Suprapubic skin (tissue), 4 donors: ENCODE measurements around the gene COL5A2. TPM values are rescaled to one million over a fixed set of nuclear protein-coding genes. Genes with fewer than 3 reads are reported as not detected.

Experiments
- DNase-seq, 2 donors: peaks; one replicate each; pipeline ENCODE4 v3.0.0-alpha.2; 2019; ENCODE audit warnings: low spot score in 2 of 2
- H3K27ac ChIP-seq: fragments of 200-600 bp; sonication (generic); one replicate; pipeline ENCODE4 v1.5.1; 2019
- H3K27me3 ChIP-seq: fragments of 200-600 bp; sonication (generic); one replicate; pipeline ENCODE4 v1.5.1; 2019
- H3K36me3 ChIP-seq: fragments of 200-600 bp; sonication (generic); one replicate; pipeline ENCODE4 v1.5.1; 2019
- H3K4me1 ChIP-seq: fragments of 200-600 bp; sonication (generic); one replicate; pipeline ENCODE4 v1.5.1; 2019
- H3K4me3 ChIP-seq: fragments of 200-600 bp; sonication (generic); one replicate; pipeline ENCODE4 v1.5.1; 2019; ENCODE audit warnings: mild to moderate bottlenecking
- H3K9me3 ChIP-seq: fragments of 200-600 bp; sonication (generic); one replicate; pipeline ENCODE4 v1.5.1; 2019
- EP300 ChIP-seq: sonication (generic); formaldehyde crosslinking; IDR thresholded peaks from one replicate; pipeline ENCODE4 v1.6.1; 2017; ENCODE audit warnings: antibody characterized with exemption
- POLR2A ChIP-seq, 2 donors: fragments of 450-650 bp; IDR thresholded peaks; one replicate each; pipeline ENCODE4 v1.6.1; 2017; ENCODE audit warnings: antibody characterized with exemption in 2 of 2, mild to moderate bottlenecking in 2 of 2, moderate library complexity in 2 of 2
- POLR2AphosphoS5 ChIP-seq, 3 donors: sonication (generic); formaldehyde crosslinking; IDR thresholded peaks; one replicate each; pipeline ENCODE4 v1.6.1; 2017; ENCODE audit warnings: antibody characterized with exemption in 3 of 3
- WGBS: methylation state at CpG from one replicate; pipeline ENCODE4 v1.1.5; 2018; 5-methylcytosine and 5-hydroxymethylcytosine counted together
- total RNA-seq, 4 donors: library from RNA; depleted of rRNA; stranded (reverse); fragments of >200 nt; gene quantifications; one replicate each; pipeline ENCODE4 v1.1.0, GENCODE V29; 2016
- TF ChIP-seq, protein P1 (sequence below), 2 donors: fragments of 200-600 bp in 1 of 2; fragments of 450-650 bp in 1 of 2; sonication (generic) in 1 of 2; IDR thresholded peaks; one replicate each; pipeline ENCODE4 v1.5.1; 2016 to 2019; ENCODE audit warnings: antibody characterized with exemption in 2 of 2, mild to moderate bottlenecking in 1 of 2, moderate library complexity in 1 of 2

COL5A2 gene
- total RNA-seq, 4 donors from 2014 or later, result 14.1 to 17.6 (median 16.3) TPM

DNA sequence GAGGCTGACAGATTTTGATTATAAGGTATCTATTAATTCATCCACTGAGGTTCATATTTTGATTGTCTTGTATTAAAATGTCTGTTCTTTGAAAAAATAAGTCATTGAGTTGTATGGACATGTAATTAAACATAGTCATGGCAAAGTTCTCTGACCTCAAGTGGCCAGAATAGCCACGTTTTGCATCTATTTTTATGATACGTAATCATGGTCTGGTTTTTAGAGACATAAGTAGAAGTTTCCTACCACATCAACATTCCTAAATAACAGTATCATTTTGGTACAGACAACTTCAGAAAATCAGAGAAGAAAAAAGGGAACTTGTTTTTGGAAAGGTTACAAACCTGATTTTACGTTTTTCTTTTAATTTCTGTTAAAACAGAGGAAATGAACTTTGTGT is 47.6 kb downstream of the COL5A2 start:
- Histone ChIP-seq H3K4me1 (peaks cover 7% of the 10 kb centered on the region), H3K9me3 (no peaks in the 10 kb centered on the region), H3K27me3 (no peaks in the 10 kb centered on the region), H3K4me3 (no peak overlapping the region), H3K27ac (no peak overlapping the region), H3K36me3 (no peaks in the 10 kb centered on the region)
- 74% methylated on average over 3 of the region's 3 CpGs for WGBS
- TF ChIP-seq POLR2A (IDR thresholded peaks at IDR 0.05) (no peak), EP300 (no peak), POLR2AphosphoS5 (IDR thresholded peaks at IDR 0.05) (no peak)
- TF ChIP-seq, protein P1, sequence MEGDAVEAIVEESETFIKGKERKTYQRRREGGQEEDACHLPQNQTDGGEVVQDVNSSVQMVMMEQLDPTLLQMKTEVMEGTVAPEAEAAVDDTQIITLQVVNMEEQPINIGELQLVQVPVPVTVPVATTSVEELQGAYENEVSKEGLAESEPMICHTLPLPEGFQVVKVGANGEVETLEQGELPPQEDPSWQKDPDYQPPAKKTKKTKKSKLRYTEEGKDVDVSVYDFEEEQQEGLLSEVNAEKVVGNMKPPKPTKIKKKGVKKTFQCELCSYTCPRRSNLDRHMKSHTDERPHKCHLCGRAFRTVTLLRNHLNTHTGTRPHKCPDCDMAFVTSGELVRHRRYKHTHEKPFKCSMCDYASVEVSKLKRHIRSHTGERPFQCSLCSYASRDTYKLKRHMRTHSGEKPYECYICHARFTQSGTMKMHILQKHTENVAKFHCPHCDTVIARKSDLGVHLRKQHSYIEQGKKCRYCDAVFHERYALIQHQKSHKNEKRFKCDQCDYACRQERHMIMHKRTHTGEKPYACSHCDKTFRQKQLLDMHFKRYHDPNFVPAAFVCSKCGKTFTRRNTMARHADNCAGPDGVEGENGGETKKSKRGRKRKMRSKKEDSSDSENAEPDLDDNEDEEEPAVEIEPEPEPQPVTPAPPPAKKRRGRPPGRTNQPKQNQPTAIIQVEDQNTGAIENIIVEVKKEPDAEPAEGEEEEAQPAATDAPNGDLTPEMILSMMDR (IDR thresholded peaks at IDR 0.05), result no peak
- DNase-seq, result no peak

DNA sequence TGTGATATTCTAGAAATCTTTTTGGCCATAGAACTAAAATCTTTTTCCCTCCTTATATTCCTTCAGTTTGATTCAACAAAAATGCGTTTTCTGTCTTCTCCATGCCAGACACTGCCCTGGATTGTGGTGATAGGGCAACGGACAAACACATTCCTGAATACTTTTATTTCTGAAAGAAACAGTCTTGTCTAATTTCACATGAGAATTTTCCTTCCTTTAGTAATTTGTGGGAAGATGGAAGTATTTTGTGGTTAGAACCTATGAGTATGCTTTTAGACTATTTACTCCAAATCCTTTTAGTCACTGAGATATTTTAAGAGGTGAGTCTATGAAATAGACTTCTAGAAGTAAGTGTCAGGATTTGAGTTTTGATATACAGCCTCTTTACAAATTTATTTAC is 49.6 kb downstream of the COL5A2 start:
- Histone ChIP-seq H3K4me1 (peaks cover 7% of the 10 kb centered on the region), H3K27ac (peak overlapping the region; percentile 59)
- 54% methylated on average over 2 of the region's 2 CpGs for WGBS

DNA sequence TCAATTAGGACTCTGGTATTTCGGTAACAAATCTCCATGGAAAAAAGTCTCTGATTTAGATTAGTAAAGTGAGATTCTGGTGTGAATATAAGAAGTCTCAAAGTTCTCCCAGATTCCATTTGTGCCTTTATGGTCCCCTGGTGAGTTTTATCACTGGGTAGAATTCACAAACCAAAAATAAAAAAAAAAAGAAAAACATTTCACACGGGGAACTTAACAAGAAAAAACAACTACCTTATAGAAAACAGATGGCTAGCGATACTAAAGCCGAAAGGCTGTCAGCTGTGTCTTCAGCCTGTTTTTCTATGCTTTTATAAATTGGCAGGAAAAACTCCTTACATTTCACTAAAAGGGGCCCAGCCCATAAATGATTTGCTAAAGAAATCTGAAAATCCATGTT is 50.6 kb downstream of the COL5A2 start:
- no peaks in the 10 kb centered on the region for H3K9me3 ChIP-seq
- peaks cover 7% of the 10 kb centered on the region for H3K4me1 ChIP-seq
- H3K27ac ChIP-seq, result peak overlapping the region; percentile 59
- DNase-seq, result no peak
- H3K36me3 ChIP-seq, result no peaks in the 10 kb centered on the region
- WGBS, result 51% methylated on average over 4 of the region's 4 CpGs
- H3K27me3 ChIP-seq, result no peaks in the 10 kb centered on the region
- TF ChIP-seq POLR2AphosphoS5 (IDR thresholded peaks at IDR 0.05), result no peak
- no peak for TF ChIP-seq EP300
- TF ChIP-seq, protein P1 (IDR thresholded peaks at IDR 0.05), result no peak
- H3K4me3 ChIP-seq, result no peak overlapping the region

More for the DNA sequence above, 49.6 kb downstream of the COL5A2 start:
- no peaks in the 10 kb centered on the region for H3K27me3 ChIP-seq
- no peak overlapping the region for H3K4me3 ChIP-seq
- no peaks in the 10 kb centered on the region for H3K36me3 ChIP-seq
- DNase-seq, result no peak
- TF ChIP-seq EP300 (no peak), POLR2A (IDR thresholded peaks at IDR 0.05) (no peak), POLR2AphosphoS5 (IDR thresholded peaks at IDR 0.05) (no peak)
- TF ChIP-seq, protein P1 (IDR thresholded peaks at IDR 0.05), result no peak
- H3K9me3 ChIP-seq, result no peaks in the 10 kb centered on the region

DNA sequence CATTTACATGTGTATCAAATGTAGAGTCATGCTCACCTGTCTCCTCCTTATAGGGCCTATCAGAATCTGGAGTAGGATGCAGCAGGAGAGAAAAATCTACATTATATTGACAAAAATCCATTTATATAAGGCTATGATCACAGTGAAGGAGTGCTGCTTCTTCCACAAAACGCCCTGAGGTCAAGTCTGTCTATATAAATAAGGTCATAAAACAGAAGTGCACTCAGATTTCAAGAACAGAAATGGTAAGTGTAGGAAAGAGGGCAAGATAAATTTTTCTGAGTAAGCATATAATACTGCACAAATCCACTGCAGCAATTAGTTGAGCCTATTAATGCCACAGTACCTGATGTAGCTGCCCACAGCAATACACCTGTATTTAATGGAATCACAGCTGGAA is 51.8 kb downstream of the COL5A2 start:
- no peak for DNase-seq
- Histone ChIP-seq H3K9me3 (no peaks in the 10 kb centered on the region), H3K27me3 (no peaks in the 10 kb centered on the region), H3K4me3 (no peak overlapping the region), H3K27ac (no peak overlapping the region), H3K36me3 (no peaks in the 10 kb centered on the region), H3K4me1 (peaks cover 7% of the 10 kb centered on the region)
- TF ChIP-seq, protein P1 (IDR thresholded peaks at IDR 0.05), result no peak
- TF ChIP-seq POLR2AphosphoS5 (IDR thresholded peaks at IDR 0.05) (no peak), POLR2A (IDR thresholded peaks at IDR 0.05) (no peak), EP300 (no peak)
- 76% methylated on average over 1 of the region's 1 CpG for WGBS

DNA sequence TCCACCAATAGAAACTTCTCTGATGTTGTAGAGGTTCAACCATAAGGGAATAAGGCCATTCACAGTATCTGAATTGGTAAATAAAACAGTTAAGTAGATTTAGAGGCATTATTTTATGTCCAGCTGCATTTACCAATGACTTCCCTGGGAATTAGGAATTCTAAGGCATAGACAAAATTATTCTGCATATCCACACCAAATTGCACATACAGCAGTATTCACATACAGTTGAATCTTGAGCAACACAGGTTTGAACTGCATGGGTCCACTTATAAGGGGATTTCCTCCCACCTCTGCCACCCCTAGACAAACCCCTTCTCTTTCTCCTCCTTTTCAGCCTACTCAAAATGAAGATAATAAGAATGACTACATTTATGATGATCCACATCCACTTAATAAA is 54.4 kb downstream of the COL5A2 start:
- DNase-seq, result no peak
- TF ChIP-seq, protein P1 (IDR thresholded peaks at IDR 0.05), result no peak
- TF ChIP-seq EP300, result no peak
- no peak for TF ChIP-seq POLR2A (IDR thresholded peaks at IDR 0.05)
- TF ChIP-seq POLR2AphosphoS5 (IDR thresholded peaks at IDR 0.05), result no peak
- peaks cover 7% of the 10 kb centered on the region for H3K4me1 ChIP-seq
- H3K9me3 ChIP-seq, result no peaks in the 10 kb centered on the region
- no peak overlapping the region for H3K27ac ChIP-seq
- H3K27me3 ChIP-seq, result no peaks in the 10 kb centered on the region
- H3K4me3 ChIP-seq, result no peak overlapping the region
- no peaks in the 10 kb centered on the region for H3K36me3 ChIP-seq
